Spleen (tissue), 11 donors: ENCODE results near the gene LY86. TPM values are rescaled to one million over a fixed set of nuclear protein-coding genes. Genes with fewer than 3 reads are reported as not detected.
A peak's percentile ranks its signal among the peaks of the same experiment; 100 is the strongest.

Experiments
- DNase-seq: peaks from one replicate; pipeline ENCODE4 v3.0.0-alpha.2; 2020
- H3K27ac ChIP-seq, 8 donors: fragments of 200-600 bp; sonication (generic) in 7 of 8; 1 replicate in 4 of 8; 2 replicates in 4 of 8; pipeline versions ENCODE4 v1.5.0 to v1.8.0; 2016 to 2021; ENCODE audit warnings: inconsistent platforms in 4 of 8, mild to moderate bottlenecking in 4 of 8, moderate library complexity in 1 of 8
- H3K27me3 ChIP-seq, 7 donors: fragments of 200-600 bp; sonication (generic) in 6 of 7; replicated peaks in 1 of 7; 1 replicate in 4 of 7; 2 replicates in 3 of 7; pipeline versions ENCODE4 v1.5.0 to v1.8.0; 2016 to 2021; ENCODE audit warnings: inconsistent platforms in 3 of 7, mild to moderate bottlenecking in 1 of 7
- H3K36me3 ChIP-seq, 6 donors: fragments of 200-600 bp; sonication (generic) in 5 of 6; 1 replicate in 4 of 6; 2 replicates in 2 of 6; pipeline versions ENCODE4 v1.5.0 to v1.8.0; 2016 to 2021; ENCODE audit warnings: inconsistent platforms in 2 of 6
- H3K4me1 ChIP-seq, 6 donors: fragments of 200-600 bp; sonication (generic) in 5 of 6; 1 replicate in 3 of 6; 2 replicates in 3 of 6; pipeline versions ENCODE4 v1.5.0 to v1.8.0; 2016 to 2021; ENCODE audit warnings: inconsistent platforms in 3 of 6
- H3K4me3 ChIP-seq, 8 donors: fragments of 200-600 bp; sonication (generic) in 7 of 8; 1 replicate in 4 of 8; 2 replicates in 4 of 8; pipeline versions ENCODE4 v1.5.0 to v1.8.0; 2016 to 2021; ENCODE audit warnings: inconsistent platforms in 4 of 8, mild to moderate bottlenecking in 4 of 8, moderate library complexity in 2 of 8
- H3K9me3 ChIP-seq, 8 donors: fragments of 200-600 bp; sonication (generic) in 7 of 8; 1 replicate in 4 of 8; 2 replicates in 4 of 8; pipeline versions ENCODE4 v1.5.0 to v1.8.0; 2016 to 2021; ENCODE audit warnings: inconsistent platforms in 4 of 8
- POLR2A ChIP-seq, 3 donors: fragments of 450-650 bp; IDR thresholded peaks; one replicate each; pipeline ENCODE4 v1.5.1; 2017; ENCODE audit warnings: antibody characterized with exemption in 3 of 3, mild to moderate bottlenecking in 1 of 3
- POLR2AphosphoS5 ChIP-seq, 3 donors: sonication (generic); formaldehyde crosslinking; IDR thresholded peaks; one replicate each; pipeline ENCODE4 v1.5.1; 2017; ENCODE audit warnings: antibody characterized with exemption in 3 of 3
- WGBS, 5 donors: extraction: QIAGEN DNeasy Blood & Tissue Kit in 3 of 5; methylation state at CpG; one replicate each; pipeline versions ENCODE4 v1.1.5 to v1.1.7; 2013 to 2018; 5-methylcytosine and 5-hydroxymethylcytosine counted together
- intact Hi-C: fragments of 100-400 bp; cut with DNase I; formaldehyde crosslinking; loops from one replicate; pipeline ENCODE4 v1.15.0; 2023; ENCODE audit warnings: low total_unique reads
- polyA plus RNA-seq, 3 donors: library from polyadenylated mRNA; stranded (reverse); fragments of 200-250 nt; gene quantifications; one replicate each; pipeline ENCODE4 v1.2.1, GENCODE V29; 2013
- total RNA-seq, 7 donors: library from RNA; depleted of rRNA in 3 of 7; stranded (reverse); fragments of >200 nt in 3 of 7; fragmentation: NEBNext Ultra II Directional in 4 of 7; extraction: Animal tissue kit (Norgen Biotek cat#: 25700) in 4 of 7; gene quantifications; one replicate each; pipeline versions ENCODE4 v1.1.0 to v1.2.1, GENCODE V29; 2016 to 2021
- TF ChIP-seq, protein P1 (sequence below), 11 experiments: fragments of 200-600 bp in 7 of 11; fragments of 450-650 bp in 4 of 11; sonication (generic) in 4 of 11; IDR thresholded peaks in 8 of 11; conservative IDR thresholded peaks in 3 of 11; 1 replicate in 7 of 11; 2 replicates in 4 of 11; pipeline versions ENCODE4 v1.4.0 to v1.8.0; 2016 to 2021; ENCODE audit warnings: antibody characterized with exemption in 11 of 11, inconsistent platforms in 4 of 11, mild to moderate bottlenecking in 1 of 11
- donor health status: healthy with polysubstance abuse.
- donor health status: DM: no; HTN: no; CAD: no; lungs with moderate emphysema.
- donor health status: DM: no; HTN: no; CAD: no.
- donor health status: Bipolar disorder and iron deficiency.
- donor health status: healthy.
- donor health status: DM: no; HTN: no; CAD: no.
- donor health status: DM: yes; HTN: yes; CAD: no.

LY86 gene
- total and polyA plus RNA-seq, 10 donors: 31.7 to 145 (median 70.2) TPM

DNA sequence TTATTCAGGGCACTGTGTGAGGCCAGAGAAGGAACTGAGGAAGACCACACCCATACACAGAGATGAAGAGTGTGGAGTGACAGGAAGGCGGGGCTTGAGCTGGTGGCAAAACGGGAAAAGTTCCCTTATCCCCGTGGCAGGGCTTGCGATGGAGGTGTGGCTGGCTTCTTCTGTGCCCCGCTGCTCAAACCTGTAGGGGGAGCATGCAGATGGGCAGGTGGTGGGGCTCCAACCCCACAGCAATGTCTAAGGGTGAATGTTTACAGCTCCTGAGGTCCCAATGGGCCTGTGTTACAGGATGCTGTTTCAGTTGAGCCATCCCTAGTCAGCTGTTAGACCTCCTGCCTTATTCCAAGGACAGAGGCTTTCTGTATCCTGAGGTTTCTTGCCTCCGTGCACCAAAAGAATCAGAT, 105.9 kb downstream of the LY86 start:
- intact Hi-C loops: no loop called here
- DNase-seq: no peak
- TF ChIP-seq POLR2AphosphoS5 (IDR thresholded peaks at IDR 0.05) (no peak), POLR2A (IDR thresholded peaks at IDR 0.05) (no peak)
- TF ChIP-seq, protein P1, sequence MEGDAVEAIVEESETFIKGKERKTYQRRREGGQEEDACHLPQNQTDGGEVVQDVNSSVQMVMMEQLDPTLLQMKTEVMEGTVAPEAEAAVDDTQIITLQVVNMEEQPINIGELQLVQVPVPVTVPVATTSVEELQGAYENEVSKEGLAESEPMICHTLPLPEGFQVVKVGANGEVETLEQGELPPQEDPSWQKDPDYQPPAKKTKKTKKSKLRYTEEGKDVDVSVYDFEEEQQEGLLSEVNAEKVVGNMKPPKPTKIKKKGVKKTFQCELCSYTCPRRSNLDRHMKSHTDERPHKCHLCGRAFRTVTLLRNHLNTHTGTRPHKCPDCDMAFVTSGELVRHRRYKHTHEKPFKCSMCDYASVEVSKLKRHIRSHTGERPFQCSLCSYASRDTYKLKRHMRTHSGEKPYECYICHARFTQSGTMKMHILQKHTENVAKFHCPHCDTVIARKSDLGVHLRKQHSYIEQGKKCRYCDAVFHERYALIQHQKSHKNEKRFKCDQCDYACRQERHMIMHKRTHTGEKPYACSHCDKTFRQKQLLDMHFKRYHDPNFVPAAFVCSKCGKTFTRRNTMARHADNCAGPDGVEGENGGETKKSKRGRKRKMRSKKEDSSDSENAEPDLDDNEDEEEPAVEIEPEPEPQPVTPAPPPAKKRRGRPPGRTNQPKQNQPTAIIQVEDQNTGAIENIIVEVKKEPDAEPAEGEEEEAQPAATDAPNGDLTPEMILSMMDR (IDR thresholded peaks at IDR 0.05 in 8 of 11, conservative IDR thresholded peaks at IDR 0.05 in 3 of 11): peak in 1 of 11 experiments; percentile 19
- 42 to 63% (median 56%) methylated on average over 6 of the region's 6 CpGs for WGBS, 5 donors
- Histone ChIP-seq H3K27ac (peak overlapping the region in 7 of 8 donors; percentile 49 to 86 (median 67)), H3K36me3 (no peaks in the 10 kb centered on the region), H3K4me3 (peak overlapping the region in 1 of 8 donors; percentile 5), H3K27me3 (peaks cover 0 to 5% (median 0%) of the 10 kb centered on the region in 7 donors), H3K9me3 (peaks cover 0 to 11% (median 4%) of the 10 kb centered on the region in 8 donors), H3K4me1 (peaks cover 0 to 57% (median 36%) of the 10 kb centered on the region in 6 donors)

DNA sequence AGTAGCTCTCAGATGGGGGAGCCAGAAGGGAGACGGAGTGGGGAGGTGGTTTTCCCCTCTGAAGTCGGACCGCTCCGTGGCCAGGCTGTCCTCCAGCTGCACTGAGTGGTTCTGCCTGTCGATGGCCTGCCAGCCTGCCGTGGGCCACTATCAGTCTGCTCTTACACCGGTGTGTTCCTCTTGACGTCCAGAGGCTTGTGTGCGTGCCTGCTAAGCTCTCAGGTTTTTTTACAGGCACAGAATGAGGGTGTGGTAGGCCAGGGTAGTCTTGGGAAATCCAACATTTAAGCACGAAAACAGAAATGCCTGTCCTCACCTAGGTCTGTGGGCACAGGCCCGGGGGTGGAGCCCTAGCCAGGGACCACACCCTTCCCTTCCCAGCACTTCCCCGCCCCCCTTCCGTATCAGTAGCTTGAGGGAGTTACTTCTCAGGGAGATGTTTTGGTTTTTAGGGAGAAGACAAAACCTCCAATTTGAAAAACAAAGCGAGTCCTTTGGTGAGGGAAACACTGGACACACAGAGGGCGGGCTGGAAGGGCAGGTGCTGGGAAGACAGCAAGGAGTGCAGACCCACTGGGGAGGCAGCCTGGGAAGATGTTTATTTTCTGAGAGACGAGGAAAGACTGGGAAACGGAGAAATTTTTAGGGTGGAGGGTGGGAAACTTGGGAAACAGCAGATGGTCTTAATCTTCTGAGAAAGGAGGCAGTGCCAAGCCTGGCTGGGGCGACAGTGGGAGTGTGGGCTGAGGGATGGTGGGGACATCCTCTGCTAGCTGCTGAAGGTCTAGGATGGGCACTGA, 106.5 kb downstream of the LY86 start:
- intact Hi-C loops: no loop called here
- TF ChIP-seq, protein P1 (IDR thresholded peaks at IDR 0.05 in 8 of 11, conservative IDR thresholded peaks at IDR 0.05 in 3 of 11): no peak
- TF ChIP-seq POLR2A (IDR thresholded peaks at IDR 0.05) (no peak), POLR2AphosphoS5 (IDR thresholded peaks at IDR 0.05) (peak in 1 of 3 donors; percentile 3)
- H3K4me3 ChIP-seq: peak overlapping the region in 1 of 8 donors; percentile 5
- H3K27ac ChIP-seq: peak overlapping the region in 7 of 8 donors; percentile 49 to 86 (median 67)
- H3K27me3 ChIP-seq: peaks cover 0 to 5% (median 0%) of the 10 kb centered on the region in 7 donors
- no peaks in the 10 kb centered on the region for H3K36me3 ChIP-seq
- DNase-seq: peak; percentile 83
- peaks cover 0 to 11% (median 4%) of the 10 kb centered on the region in 8 donors for H3K9me3 ChIP-seq
- H3K4me1 ChIP-seq: peaks cover 0 to 57% (median 31%) of the 10 kb centered on the region in 6 donors
- 55 to 69% (median 57%) methylated on average over 13 to 18 of the region's 18 CpGs for WGBS, 5 donors

DNA sequence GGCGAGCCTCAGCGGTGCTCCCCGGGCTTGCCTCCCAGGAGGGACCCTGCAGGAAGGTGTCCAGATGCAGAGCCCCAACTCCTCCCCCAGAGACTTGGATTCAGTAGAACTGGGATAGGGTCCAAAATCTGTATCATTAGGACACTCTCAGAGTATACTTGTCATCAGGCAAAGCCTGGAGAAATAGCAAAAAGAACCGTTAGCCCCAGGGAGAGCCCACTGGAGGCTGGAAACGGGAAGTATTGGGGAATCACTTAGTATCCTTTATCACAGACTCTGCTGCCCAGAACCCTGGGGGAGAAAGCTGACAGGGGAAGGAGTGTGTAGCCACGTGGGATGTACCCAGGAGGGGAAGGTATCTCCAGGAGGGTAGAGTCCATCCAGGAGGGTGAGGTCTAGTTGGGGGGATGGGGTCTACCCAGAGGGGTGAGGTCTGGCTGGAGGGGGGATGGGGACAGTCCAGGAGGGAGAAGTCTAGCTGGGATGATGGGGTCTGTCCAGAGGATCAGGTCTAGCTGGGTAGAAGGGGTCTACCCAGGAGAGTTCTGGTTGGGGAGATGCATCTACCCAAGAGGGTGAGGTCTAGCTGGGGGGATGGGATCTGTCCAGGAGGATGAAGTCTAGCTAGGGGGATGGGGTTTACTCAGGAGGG, 107.2 kb downstream of the LY86 start:
- H3K4me3 ChIP-seq: no peak overlapping the region
- 56 to 74% (median 62%) methylated on average over 6 of the region's 6 CpGs for WGBS, 5 donors
- intact Hi-C loops: no loop called here
- peaks cover 0 to 11% (median 4%) of the 10 kb centered on the region in 8 donors for H3K9me3 ChIP-seq
- peak overlapping the region in 7 of 8 donors; percentile 20 to 86 (median 67) for H3K27ac ChIP-seq
- peaks cover 0 to 61% (median 31%) of the 10 kb centered on the region in 6 donors for H3K4me1 ChIP-seq
- no peaks in the 10 kb centered on the region for H3K36me3 ChIP-seq
- peaks cover 0 to 5% (median 0%) of the 10 kb centered on the region in 7 donors for H3K27me3 ChIP-seq
- DNase-seq: no peak
- TF ChIP-seq POLR2A (IDR thresholded peaks at IDR 0.05) (no peak), POLR2AphosphoS5 (IDR thresholded peaks at IDR 0.05) (no peak)
- TF ChIP-seq, protein P1 (IDR thresholded peaks at IDR 0.05 in 8 of 11, conservative IDR thresholded peaks at IDR 0.05 in 3 of 11): no peak
